ENCODE results near the gene SPRED1.

SPRED1 gene

DNA sequence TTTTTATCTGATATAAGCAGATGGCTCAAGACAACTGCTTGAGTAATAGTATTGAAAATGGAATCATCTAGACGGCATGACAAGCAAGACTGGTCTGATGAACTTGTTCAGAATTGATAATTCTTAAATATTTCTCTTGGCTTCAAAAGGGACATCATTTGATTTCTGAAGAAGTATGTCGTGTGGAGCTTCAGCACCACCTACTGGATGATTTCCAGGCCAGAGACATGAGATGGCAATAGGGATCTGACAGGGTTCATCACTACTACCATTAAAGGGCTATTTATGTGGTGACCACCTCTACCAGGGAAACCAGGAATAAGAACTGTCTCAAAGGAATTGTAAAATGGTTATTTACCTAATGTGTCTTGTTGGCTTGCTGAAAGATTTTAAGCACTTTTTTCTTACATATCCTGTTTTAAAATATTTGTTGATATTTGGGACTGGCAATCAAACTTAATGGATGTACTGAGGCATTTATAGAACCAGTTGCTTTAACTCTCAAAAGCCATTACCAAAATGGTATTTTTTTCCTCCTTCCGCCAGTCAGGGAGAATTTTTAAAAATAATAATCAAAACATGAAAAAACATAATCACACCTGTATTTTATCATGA lies 101.8 kb downstream of the SPRED1 start:
- DNase-seq (ENCODE audit: low spot score), result peak; percentile 87

DNA sequence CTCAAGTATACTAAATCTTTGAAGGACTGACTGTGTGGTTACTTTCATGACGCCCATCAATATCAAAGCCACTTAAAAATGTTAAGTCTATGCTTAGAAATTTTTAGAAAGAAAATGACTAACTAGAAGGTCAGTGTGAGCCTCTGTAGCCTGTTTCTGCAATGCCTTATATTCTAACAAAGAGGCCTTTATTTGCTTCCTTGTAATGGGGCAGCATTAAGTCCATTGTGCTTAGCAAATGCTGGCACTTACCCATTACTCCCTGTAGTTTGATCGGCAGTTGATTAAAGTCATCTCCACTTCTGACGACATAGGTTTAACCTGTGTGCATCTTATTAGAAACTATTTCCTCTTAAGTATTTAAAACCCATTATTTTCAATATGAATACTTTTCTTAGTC lies 109.7 kb downstream of the SPRED1 start:
- peak; percentile 74 for DNase-seq (ENCODE audit: low spot score)

DNA sequence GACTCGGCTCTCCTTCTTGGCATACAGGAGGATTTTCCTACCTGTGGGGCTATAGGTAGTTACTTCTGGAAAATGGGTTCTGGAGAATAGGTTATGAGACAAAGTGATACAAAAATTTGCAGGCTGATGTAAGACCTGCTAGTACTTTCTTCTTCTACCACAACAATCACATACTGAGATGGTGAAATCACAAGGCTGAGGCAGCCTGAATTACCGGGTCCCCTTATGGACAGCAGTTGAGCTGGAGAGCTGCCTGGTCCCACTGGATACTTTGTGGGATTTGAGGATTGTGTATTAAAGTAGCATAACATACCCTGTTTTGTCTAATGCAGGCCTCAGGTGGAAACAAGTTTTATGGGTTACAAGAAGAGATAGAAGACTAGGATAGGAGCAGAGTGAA lies 114.8 kb downstream of the SPRED1 start:
- DNase-seq (ENCODE audit: low spot score), result no peak

DNA sequence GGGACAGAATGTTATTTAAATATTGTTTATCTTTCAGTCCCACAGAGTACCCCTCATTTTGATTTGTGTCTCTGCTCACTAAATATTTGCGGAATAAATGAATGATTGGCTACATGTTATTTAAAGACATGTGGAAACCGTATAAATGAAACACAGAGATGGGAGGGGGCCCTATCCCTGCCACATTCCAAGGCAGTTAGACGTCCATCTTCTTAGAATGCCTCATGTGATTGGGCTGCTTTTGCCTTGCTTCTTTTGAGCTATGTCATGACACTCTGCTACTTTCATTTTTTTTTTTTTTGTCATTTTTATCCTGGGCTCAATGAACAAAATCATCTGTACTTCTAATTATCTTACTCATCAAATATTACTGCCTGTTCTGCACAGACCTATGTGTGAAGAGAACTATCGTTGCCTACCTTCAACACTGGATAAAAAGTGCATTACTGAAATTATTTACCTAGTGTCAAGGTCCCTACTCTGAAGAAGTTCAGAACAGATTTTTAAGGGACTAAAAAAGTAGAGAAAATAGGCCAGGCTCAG lies 117.4 kb downstream of the SPRED1 start:
- DNase-seq (ENCODE audit: low spot score), result no peak

DNA sequence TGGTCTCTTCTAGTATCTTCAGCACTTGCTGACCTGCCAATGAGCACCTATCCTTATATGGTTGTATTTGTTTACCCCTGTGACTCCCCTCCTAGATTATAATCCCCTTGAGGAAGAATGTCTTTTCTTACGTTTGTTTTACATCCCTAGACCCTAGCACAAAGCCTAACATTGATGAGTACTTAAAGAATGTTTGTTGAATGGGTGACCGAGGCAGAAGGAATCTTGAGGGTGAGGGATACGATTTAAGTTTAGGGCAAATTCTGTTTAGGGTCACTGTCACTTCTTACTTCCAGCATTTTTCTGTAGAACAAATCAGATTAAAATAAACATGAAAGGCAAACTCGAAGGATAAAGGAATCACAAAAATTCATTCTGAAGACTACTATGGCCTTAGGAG lies 120.4 kb downstream of the SPRED1 start:
- no peak for DNase-seq (ENCODE audit: low spot score)

DNA sequence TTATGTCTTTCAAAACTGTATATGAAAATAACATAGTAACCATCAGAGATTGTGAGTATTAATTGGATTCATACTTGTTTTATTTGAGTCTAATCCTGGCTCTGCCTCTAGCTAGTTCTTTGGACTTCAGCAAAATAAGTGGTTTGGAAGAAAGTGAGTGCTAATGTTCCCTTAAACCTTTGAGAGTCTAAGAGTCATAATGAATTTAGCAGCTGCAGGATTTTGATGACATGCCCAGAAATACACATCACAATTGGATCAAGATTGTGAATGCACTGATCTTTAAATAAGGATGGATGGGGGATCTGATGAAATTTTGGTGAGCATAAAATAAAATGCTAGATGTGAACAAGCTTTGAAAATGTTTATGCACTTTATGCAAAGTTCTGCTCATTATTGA lies 121.4 kb downstream of the SPRED1 start:
- no peak for DNase-seq (ENCODE audit: low spot score)

DNA sequence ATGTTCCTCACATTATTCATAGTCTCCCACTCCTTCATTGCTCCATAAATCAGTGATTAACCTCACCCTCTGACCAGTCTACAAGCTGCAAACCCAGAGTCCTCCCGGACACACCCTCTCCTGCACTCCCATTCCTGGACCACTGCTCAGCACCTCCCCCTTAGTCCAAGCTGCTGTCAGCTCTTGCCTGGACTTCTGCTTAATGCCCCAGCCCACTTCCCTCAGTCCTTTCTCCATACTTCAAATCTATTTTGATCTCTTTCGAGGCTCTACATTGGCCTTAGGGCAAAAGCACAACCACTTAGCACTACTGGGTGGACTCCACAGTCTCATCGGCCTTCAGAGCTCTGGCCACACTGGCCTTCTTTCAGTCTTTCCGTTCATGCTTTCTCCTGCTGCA lies 121.9 kb downstream of the SPRED1 start:
- no peak for DNase-seq (ENCODE audit: low spot score)

DNA sequence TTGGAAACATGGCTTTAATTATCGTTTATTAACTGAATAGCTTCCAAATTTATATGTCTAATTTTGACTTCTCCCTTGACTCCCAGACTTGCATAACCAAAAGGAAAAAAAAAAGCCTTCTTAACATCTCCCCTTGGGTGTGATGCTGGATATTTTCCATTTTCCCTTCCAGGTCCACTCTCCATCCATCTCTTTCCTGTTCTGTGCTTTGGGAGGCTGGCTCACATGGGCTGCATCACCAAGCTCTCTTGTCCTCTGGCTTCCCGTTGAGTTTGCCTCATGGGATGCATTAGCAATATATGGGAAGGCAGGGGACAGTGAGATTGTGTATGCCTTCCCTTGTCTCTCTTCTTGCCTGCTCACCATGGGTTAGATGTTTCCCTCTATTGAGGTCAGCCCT lies 123.4 kb downstream of the SPRED1 start:
- DNase-seq (ENCODE audit: low spot score), result no peak

DNA sequence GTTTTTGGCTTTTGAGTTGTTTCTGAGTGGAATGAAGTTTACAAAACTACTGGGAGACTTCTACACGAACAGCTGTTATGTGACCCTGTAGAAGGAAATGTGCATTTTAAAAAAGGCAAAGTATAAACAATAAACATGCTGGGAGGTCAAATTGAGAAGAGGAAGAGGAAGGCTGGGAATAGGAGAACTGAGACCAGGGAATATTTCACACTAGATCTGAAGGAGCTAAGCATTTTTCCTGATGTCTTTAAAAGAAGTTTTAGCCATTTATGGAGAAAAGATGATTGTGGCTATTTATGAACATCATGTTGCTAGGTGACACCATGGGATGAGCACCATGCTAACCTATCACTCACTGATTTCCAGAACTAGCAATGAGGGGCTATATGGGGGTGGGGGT lies 125.0 kb downstream of the SPRED1 start:
- peak; percentile 23 for DNase-seq (ENCODE audit: low spot score)

DNA sequence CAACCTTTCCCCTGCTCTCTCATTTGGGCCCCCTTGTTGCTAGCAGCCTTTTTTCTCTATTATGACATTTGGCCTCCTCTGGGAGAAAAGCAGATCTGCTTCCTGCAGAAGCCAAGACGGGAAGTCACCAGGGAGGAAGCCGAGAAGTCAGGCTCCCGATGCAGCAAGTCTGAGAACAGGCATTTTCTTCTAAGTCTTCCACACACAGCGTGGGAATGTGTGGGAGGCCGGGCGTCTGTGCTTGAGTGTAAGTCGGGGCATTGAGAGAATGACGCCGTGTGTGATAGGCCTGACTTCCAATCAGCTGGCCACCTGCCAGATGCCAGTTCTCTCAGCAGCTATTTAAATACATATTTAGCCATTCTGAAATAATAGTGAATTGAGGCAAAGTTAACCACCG lies 125.5 kb downstream of the SPRED1 start:
- peak; percentile 74 for DNase-seq (ENCODE audit: low spot score)

DNA sequence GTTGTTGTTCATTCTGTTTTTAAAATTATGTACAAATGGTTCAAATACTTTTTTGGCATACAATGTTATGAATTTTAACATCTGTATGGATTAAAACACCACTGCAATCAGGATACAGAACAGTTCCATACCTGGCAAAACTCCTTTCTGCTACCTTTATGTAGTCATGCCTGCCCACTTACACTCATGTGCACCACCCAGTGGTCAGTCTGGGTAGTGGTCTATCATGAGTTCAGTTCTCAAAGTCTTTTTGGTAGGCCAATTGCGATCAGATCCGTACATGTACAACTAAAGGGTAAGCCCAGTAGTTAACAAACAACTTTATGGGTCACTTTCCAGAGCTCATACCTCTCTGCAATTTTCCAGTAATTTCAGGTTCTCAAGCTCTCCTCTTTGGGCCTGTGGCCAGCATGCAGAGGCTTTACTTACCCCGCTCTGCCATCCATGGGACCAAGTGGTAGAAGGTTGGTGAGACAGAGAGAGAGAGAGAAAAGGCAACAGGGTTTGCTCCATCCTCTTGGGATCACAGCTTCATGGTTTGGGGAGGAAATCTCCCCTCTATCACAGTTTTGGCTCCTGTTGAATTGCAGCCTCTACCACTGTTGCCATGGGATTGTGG lies 137.4 kb downstream of the SPRED1 start:
- peak; percentile 63 for DNase-seq (ENCODE audit: low spot score)

DNA sequence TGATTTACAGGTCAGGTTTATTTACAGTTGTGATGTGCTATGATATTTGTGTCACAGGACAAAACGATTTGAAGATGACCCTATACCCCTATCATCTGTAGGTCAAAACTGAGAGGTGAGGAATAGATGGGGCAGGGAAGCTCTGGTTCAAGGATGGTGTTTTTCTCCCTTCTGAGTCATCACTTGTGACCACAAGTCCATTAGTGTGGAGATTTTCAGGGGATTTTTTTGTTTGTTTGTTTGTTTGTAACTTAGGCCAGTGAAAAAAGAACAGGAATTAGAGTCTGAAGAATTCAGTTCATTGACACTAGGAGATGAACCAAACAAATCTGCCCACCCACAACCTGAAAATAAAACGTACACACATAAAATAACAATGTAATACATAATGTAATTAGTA lies 138.6 kb downstream of the SPRED1 start:
- no peak for DNase-seq (ENCODE audit: low spot score)

DNA sequence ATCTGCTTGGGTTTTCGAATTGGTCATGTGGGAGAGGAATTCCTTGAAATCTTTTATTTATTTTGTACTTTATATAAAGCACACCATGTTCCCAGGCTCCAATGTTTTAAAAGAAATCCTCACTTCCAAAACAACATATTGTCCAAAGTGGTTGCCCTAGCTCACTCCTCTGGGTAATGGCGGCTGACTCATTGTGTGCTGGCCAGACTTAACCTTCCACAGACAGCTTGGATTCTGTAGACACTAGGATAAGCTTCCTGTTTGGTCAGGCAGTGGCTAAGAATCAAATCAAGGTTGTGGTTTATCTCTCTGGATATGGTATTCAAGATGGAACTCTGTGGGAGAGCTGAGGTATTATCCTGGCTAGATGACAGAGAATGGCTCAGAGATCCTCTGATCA lies 145.5 kb downstream of the SPRED1 start:
- no peak for DNase-seq (ENCODE audit: low spot score)

DNA sequence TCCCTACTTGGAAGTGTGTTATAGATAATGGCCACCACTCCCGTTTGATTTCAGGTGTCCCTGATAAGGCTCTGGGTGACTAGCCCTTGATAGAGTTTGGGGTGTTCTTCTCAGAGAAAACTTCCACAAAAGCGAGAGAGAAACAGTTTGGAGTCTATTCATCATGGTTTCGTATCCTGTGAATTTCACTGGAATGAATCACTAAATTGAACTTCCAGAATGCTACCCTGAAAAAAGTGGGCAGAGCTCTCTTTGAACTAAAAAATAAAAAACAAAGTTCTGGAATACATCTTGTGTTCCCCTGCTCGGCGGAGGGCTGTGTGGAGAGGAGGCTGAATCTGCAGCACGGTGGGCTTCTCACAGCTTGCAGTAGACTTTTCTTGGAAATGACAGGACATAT lies 148.5 kb downstream of the SPRED1 start:
- DNase-seq (ENCODE audit: low spot score), result no peak

DNA sequence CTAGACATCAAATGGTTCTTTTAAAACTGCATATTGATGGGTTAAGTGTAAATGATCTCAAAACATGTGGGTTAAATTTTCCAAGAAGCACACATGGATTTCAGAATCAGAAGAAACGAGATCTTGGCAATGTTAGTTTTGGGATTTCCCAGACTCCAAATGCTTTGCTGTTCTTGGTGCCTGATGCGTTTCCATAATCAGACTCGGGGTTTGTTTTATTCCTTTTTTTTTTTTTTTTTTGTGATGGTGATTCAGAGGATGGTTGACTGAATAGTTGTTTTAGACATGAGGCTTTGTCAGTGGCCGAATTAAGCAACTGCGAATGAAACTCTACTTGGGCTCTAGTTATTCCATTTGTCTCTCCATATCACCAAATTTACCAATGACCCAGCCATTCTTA lies 149.1 kb downstream of the SPRED1 start:
- DNase-seq (ENCODE audit: low spot score), result no peak

DNA sequence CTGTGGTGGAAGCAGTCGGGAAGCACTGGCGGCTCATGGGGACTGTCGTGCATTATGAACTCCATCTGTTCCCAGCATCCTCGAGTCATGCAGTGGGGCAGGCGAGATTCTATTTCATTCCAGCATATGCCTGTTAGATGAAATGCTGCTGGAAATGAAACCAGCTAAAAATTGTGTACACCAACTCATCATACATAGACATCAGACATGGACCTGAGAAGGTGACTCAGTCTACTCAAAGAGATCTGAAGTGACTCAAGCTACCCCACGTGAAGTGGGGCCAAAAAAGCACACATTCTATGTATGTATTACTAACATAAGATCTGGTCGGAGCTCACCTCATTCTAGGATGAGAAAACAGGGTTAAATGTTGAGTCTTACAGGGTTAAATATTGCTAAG lies 153.8 kb downstream of the SPRED1 start:
- peak; percentile 11 for DNase-seq (ENCODE audit: low spot score)
